Measurements from ENCODE around the gene RAPGEF6.

RAPGEF6 gene

GRCh38 chr5:131539251-131539650 lies 95.8 kb downstream of the RAPGEF6 start:
- no peak for DNase-seq

DNA sequence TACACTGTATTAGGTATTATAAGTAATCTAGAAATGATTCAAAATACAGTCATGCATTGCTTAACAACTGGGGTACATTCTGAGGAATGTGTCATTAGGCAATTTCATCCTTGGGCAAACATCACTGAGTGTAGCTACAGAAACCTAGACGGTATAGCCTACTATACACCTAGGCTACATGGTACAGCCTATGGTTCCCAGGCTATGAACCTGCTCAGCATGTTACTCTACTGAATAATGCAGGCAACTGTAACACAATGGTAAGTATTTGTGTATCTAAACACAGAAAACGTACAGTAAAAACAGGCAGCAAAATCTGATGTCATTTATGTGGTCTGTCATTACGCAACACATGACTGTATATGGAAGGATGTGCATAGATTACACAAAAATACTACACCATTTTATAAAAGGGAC lies 96.8 kb downstream of the RAPGEF6 start:
- no peak for DNase-seq

- no peak for DNase-seq
These were observed 98.1 kb downstream of the RAPGEF6 start for GRCh38 chr5:131536850-131537448.

DNA sequence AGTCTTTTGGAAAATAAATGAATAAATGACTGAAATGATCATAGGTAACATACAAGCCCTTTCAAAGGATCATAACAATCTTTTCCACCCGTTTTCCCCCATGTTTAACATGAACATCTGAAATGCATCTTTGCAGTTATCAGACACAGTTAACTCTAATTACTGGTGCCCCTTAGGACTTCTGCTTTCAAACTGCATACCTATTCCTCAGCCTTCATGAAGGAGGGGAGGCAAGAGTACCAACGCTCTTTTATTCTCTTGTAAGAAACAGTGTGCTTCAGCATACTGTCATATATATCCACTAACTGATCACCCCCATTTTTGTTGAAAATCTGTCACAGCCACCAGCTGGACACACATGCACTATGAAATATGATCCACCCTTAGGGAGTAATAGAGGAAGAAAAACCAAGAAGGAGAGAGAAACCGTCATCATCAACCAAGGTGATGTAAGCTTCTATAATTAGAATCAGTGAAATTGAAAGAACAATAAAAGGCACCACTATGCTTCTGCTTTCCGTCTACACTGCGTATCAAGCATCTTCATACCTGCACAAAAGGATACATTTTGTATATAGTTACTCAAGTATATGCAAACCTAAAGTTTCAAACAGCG lies 98.7 kb downstream of the RAPGEF6 start:
- no peak for DNase-seq

DNA sequence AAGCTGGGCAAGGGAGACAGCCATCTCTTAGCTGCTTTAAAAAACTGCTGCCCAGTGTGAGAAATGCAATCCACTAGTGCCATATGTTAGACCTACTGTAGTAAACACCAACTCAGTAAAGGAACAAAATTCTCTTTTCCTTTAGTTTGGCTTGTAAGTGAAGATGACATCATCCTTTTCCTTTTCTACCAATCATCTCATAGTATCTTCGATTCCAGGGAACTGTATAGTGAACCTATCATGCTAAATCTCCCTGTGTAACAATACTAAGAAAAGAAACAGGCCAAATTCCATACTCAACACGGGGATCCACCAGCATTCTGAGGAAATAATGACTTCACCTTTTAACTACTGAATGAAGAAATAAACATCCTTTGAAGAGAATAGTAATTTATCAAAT lies 100.1 kb downstream of the RAPGEF6 start:
- no peak for DNase-seq

DNA sequence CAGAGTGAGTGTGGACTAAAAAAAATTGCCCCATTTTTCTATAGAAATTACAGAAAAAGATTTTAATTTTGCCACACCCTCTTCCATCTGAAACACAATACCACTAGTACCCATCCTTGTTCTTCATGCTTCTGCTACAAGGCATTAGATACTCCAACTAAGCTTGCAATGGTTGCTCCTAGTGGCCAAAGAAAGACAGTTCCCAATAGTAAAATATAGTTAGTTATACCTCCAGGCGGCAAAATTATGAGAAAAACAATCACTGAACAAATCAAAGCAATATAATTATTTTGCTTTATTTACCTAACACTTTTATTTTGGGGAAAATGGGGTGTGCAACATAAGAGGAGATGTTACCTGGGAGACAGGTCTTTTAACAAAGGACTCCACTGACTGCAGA lies 101.2 kb downstream of the RAPGEF6 start:
- DNase-seq: no peak

GRCh38 chr5:131532031-131532640 lies 102.9 kb downstream of the RAPGEF6 start:
- no peak for DNase-seq

DNA sequence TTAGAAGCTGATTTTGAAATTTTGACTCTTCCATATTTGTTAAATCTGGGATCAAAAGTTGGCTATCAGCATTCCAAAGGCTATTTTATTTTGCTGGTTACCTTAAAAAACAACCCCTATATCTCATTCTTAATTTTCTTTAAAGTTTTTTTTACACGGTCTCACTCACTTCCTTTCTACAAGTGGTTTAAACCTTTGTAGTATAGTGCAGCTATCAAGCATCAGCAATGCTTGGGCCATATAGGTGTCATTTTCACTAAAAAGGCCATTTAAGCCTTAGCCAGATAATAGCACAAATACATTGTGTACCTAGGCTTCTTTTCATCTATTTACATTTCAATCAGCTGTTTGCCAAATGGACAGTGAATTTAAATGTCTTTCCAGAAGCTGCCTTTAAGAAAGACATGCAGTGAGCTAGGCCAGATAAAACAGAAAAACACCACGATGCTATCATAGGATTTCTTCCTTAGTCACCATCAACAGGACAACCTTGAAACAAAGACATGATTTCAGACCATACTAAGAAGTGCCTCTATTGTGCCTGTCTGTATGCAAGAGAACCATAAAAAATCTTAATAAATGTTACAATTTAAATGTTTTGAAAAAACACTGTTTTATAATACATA lies 104.2 kb downstream of the RAPGEF6 start:
- no peak for DNase-seq

DNA sequence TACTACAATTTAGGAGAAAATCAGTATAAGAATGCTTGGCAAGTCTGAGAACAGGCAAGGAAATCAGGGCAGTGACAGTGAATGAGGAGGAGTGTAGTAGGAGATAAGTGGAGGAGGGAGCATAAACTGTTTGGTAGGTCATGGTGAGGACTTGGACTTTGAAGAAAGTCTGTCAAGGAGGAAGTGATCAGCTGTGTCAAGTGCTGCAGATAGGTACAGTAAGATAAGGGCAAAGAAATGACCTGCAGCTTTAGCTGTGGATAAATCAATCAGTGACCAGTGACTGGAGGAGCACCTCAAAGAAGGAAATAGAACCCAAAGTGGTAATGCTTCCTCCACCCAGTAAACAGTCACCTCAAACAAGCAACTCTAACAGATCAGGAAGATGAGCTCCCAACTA lies 106.3 kb downstream of the RAPGEF6 start:
- no peak for DNase-seq

DNA sequence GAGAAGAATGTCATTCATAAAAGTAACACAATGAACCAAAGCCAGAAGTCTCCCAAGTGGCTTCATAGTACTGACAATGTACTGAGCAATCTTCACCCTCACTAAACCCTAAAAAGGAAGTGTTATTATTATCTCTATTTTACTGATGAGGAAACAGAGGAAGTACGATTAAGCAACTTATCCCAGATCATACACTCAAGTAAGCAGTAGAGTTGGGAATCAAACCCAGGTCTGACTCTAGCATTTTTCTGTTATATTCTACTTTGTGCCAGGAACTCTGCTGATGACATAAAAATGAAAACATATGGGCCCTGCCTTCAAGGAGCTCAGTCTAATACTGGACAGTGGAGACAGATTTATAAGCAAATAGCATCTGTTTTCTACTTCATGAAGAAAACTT lies 109.2 kb downstream of the RAPGEF6 start:
- no peak for DNase-seq

- DNase-seq: no peak
These were observed 110.6 kb downstream of the RAPGEF6 start for GRCh38 chr5:131524431-131524830.

GRCh38 chr5:131523500-131524185 lies 111.4 kb downstream of the RAPGEF6 start:
- no peak for DNase-seq

DNA sequence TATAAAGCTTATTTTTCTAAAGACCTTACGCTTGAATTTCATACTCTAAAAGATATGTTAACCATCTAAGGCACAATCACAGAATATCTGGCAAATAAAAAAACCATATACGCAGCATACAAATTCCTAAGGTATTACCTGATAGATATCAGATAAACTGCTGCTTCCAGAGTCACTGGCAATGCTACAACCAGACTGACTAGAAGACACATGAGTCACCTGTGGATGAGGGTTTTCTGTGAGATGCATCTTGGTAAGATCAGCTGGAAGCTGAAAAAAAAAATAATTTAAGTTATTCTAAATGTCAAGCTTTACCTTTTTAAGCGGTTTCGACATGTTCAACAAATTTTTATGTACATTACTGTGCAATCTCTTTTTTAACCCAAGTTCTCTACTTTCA lies 113.8 kb downstream of the RAPGEF6 start:
- no peak for DNase-seq

- DNase-seq: no peak
These were observed 119.7 kb downstream of the RAPGEF6 start for GRCh38 chr5:131515348-131515747.

DNA sequence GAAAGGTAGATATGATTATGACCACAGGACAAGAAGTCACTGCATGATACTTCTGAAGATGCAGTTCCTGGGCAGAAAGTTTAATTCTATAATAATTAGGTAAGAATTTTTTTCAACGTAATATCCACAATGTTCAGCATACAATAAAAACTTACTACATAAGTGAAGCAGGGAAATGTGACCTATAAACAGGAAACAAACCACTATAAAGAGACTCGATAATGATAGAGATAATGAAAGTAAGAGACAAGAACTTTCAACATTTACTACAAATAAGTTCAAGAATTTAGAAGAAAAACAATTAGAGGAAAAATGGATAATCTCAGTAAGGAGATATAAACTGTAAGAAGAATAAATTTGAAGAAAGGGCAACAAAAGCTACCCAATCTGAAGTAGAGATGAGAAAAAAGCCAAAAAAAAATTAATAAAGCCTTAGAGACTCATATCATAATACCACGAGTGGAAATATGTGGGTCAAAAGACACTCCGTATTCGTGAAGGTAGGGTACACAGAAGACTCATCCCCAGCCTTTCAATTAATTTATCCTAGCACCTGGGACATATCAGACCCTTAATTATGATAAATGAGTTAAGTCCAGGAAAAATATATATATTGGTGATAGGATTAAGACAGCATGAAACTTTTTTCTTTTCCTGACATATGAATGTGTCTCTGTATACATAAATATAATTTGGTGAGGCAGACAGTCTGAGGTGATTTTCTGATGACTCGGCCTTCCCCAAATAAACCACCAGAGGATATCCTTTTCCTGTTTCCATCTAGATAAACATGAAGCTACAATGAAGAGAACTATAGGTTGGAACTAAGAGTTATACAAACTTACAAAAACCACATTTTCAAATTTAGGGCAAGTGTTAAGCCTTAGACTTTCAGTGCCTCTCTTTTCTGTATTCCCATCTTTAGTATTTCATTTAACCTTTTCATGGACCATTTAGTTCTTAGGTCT lies 120.4 kb downstream of the RAPGEF6 start:
- no peak for DNase-seq

DNA sequence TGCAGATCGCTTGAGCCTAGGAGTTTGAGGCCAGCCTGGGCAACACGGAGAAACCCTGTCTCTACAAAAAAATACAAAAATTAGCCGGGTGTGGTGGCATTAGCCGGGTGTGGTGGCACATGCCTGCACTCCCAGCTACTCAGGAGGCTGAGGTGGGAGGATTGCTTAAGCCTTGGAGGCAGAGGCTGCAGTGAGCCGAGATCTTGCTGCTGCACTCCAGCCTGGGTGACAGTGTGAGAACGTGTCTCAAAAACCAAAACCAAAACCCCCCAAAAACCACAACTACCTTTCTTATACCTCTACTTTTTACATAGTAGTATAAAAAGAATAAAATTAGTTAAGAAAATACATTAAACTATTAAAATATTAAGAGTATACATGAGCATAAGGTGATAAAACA lies 121.2 kb downstream of the RAPGEF6 start:
- no peak for DNase-seq

DNA sequence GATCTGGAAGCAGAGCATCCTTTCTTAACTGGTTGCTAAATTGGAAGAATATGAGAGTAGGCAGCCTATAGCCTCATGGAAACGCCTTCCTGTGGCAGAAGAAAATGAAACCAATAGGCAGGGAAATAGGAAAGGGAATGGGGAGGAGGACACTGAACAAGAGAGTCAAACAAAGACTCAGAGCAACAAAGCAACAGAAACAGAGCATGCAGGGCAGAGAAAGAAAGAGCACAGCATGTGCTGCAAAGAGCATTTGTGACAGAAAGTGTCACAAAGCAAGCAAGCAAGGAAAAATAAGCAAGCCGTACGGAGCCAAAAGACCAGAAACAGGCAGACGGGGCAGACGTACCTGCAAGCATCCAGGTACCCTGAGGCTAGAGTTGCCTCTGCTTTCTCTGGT lies 123.1 kb downstream of the RAPGEF6 start:
- no peak for DNase-seq

GRCh38 chr5:131509801-131510200 lies 125.2 kb downstream of the RAPGEF6 start:
- DNase-seq: no peak

GRCh38 chr5:131505237-131505908 lies 129.7 kb downstream of the RAPGEF6 start:
- DNase-seq: no peak

- no peak for DNase-seq
These were observed 138.7 kb downstream of the RAPGEF6 start for GRCh38 chr5:131496400-131496713.

GRCh38 chr5:131495536-131496399 lies 139.3 kb downstream of the RAPGEF6 start:
- DNase-seq: no peak
